ENCODE data around the gene RUFY2.

The RUFY2 gene

GRCh38 chr10:68424454-68425014 lies 17.5 kb upstream of the RUFY2 start:
- Histone ChIP-seq H4K20me1 (ENCODE audit: insufficient read depth) (no peaks in the 10 kb centered on the region), H3K9ac (no peak overlapping the region), H3K4me2 (no peak overlapping the region), H3K4me3 (IDR thresholded peaks at IDR 0.05; ENCODE audit: insufficient read depth, low read depth, low read length) (no peak overlapping the region), H3K36me3 (ENCODE audit: insufficient read depth) (no peaks in the 10 kb centered on the region), H3K79me2 (ENCODE audit: insufficient read depth, low read depth) (no peaks in the 10 kb centered on the region), H3K4me1 (ENCODE audit: low read depth, poor library complexity, severe bottlenecking) (no peaks in the 10 kb centered on the region), H3K27me3 (ENCODE audit: insufficient read depth, low read depth) (no peaks in the 10 kb centered on the region), H2AFZ (ENCODE audit: low read depth) (no peak overlapping the region), H3K27ac (no peak overlapping the region)
- TF ChIP-seq, protein P1, sequence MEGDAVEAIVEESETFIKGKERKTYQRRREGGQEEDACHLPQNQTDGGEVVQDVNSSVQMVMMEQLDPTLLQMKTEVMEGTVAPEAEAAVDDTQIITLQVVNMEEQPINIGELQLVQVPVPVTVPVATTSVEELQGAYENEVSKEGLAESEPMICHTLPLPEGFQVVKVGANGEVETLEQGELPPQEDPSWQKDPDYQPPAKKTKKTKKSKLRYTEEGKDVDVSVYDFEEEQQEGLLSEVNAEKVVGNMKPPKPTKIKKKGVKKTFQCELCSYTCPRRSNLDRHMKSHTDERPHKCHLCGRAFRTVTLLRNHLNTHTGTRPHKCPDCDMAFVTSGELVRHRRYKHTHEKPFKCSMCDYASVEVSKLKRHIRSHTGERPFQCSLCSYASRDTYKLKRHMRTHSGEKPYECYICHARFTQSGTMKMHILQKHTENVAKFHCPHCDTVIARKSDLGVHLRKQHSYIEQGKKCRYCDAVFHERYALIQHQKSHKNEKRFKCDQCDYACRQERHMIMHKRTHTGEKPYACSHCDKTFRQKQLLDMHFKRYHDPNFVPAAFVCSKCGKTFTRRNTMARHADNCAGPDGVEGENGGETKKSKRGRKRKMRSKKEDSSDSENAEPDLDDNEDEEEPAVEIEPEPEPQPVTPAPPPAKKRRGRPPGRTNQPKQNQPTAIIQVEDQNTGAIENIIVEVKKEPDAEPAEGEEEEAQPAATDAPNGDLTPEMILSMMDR (conservative IDR thresholded peaks at IDR 0.05; ENCODE audit: low read depth, low read length), result no peak

GRCh38 chr10:68423522-68423921 lies 16.4 kb upstream of the RUFY2 start:
- Histone ChIP-seq H3K36me3 (ENCODE audit: insufficient read depth) (no peaks in the 10 kb centered on the region), H3K79me2 (ENCODE audit: insufficient read depth, low read depth) (no peaks in the 10 kb centered on the region), H2AFZ (ENCODE audit: low read depth) (no peak overlapping the region), H3K9ac (no peak overlapping the region), H3K27me3 (ENCODE audit: insufficient read depth, low read depth) (no peaks in the 10 kb centered on the region), H3K4me3 (IDR thresholded peaks at IDR 0.05; ENCODE audit: insufficient read depth, low read depth, low read length) (no peak overlapping the region), H4K20me1 (ENCODE audit: insufficient read depth) (no peaks in the 10 kb centered on the region), H3K4me2 (no peak overlapping the region), H3K4me1 (ENCODE audit: low read depth, poor library complexity, severe bottlenecking) (no peaks in the 10 kb centered on the region), H3K27ac (no peak overlapping the region)
- TF ChIP-seq, protein P1 (conservative IDR thresholded peaks at IDR 0.05; ENCODE audit: low read depth, low read length), result no peak

DNA sequence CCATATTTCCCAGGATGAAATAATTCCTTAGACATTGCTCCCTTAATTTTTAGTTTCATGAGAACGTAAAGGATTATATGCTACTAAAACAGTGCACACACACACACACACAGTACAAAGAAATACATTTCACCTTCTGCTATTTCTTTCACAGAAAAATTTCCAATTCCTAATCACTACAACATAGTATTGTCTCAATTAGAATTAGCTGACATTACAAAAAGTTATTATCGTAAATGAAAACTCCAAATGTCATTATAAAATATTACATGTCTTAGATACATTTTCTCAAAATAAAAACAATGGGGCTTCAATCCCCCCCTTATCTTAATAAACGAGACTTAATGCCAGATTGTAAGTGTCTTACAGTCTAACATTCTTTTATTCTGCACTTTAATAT lies 12.3 kb upstream of the RUFY2 start:
- H3K9ac ChIP-seq, result no peak overlapping the region
- no peak overlapping the region for H2AFZ ChIP-seq (ENCODE audit: low read depth)
- H3K36me3 ChIP-seq (ENCODE audit: insufficient read depth), result no peaks in the 10 kb centered on the region

GRCh38 chr10:68408898-68409518 lies 1.9 kb upstream of the RUFY2 start:
- TF ChIP-seq, protein P1 (conservative IDR thresholded peaks at IDR 0.05; ENCODE audit: low read depth, low read length), result no peak
- Histone ChIP-seq H2AFZ (ENCODE audit: low read depth) (no peak overlapping the region), H3K4me1 (ENCODE audit: low read depth, poor library complexity, severe bottlenecking) (peaks cover 15% of the 10 kb centered on the region), H3K27ac (no peak overlapping the region), H4K20me1 (ENCODE audit: insufficient read depth) (no peaks in the 10 kb centered on the region), H3K4me2 (no peak overlapping the region), H3K27me3 (ENCODE audit: insufficient read depth, low read depth) (no peaks in the 10 kb centered on the region), H3K79me2 (ENCODE audit: insufficient read depth, low read depth) (peaks cover 25% of the 10 kb centered on the region), H3K36me3 (ENCODE audit: insufficient read depth) (no peaks in the 10 kb centered on the region), H3K9ac (no peak overlapping the region), H3K4me3 (IDR thresholded peaks at IDR 0.05; ENCODE audit: insufficient read depth, low read depth, low read length) (no peak overlapping the region)

More for the DNA sequence above, 12.3 kb upstream of the RUFY2 start:
- Histone ChIP-seq H3K4me3 (IDR thresholded peaks at IDR 0.05; ENCODE audit: insufficient read depth, low read depth, low read length) (no peak overlapping the region), H3K79me2 (ENCODE audit: insufficient read depth, low read depth) (no peaks in the 10 kb centered on the region), H3K27me3 (ENCODE audit: insufficient read depth, low read depth) (no peaks in the 10 kb centered on the region), H3K4me2 (no peak overlapping the region), H3K27ac (no peak overlapping the region), H4K20me1 (ENCODE audit: insufficient read depth) (no peaks in the 10 kb centered on the region), H3K4me1 (ENCODE audit: low read depth, poor library complexity, severe bottlenecking) (no peaks in the 10 kb centered on the region)
- TF ChIP-seq, protein P1 (conservative IDR thresholded peaks at IDR 0.05; ENCODE audit: low read depth, low read length), result no peak
